SJSA1 (cell line): ENCODE results near the gene GPR52. TPM values are rescaled to one million over a fixed set of nuclear protein-coding genes. Genes with fewer than 3 reads are reported as not detected.

Experiments
- DNase-seq, 2 experiments: peaks; one replicate each; pipeline ENCODE4 v3.0.0-alpha.2; 2015 to 2020; ENCODE audit warnings: low spot score in 2 of 2, low read depth in 1 of 2
- H3K27ac ChIP-seq: fragments of 250-450 bp; sonication (Bioruptor Pico); 2 replicates; pipeline ENCODE4 v1.5.1; 2020; ENCODE audit warnings: mild to moderate bottlenecking, moderate library complexity
- H3K27me3 ChIP-seq: fragments of 250-450 bp; sonication (Bioruptor Pico); replicated peaks from 2 replicates; pipeline ENCODE4 v1.5.1; 2020; ENCODE audit warnings: mild to moderate bottlenecking, moderate library complexity
- H3K36me3 ChIP-seq: fragments of 250-450 bp; sonication (Bioruptor Pico); 2 replicates; pipeline ENCODE4 v1.5.1; 2020; ENCODE audit warnings: mild to moderate bottlenecking
- H3K4me1 ChIP-seq: fragments of 250-450 bp; sonication (Bioruptor Pico); replicated peaks from 2 replicates; pipeline ENCODE4 v1.6.1; 2021; ENCODE audit warnings: mild to moderate bottlenecking
- H3K4me3 ChIP-seq: fragments of 250-450 bp; sonication (Bioruptor Pico); 2 replicates; pipeline ENCODE4 v1.5.1; 2020; ENCODE audit warnings: mild to moderate bottlenecking
- H3K9me3 ChIP-seq: fragments of 250-450 bp; sonication (Bioruptor Pico); replicated peaks from 2 replicates; pipeline ENCODE4 v1.5.1; 2020; ENCODE audit warnings: mild to moderate bottlenecking
- total RNA-seq: library from RNA; depleted of rRNA; stranded (reverse); fragments of >200 nt; shearing (Covaris generic); gene quantifications from 2 replicates; pipeline ENCODE4 v1.2.3, GENCODE V29; 2014

Gene GPR52
- total RNA-seq, 1 experiment from 2014 or later: 0.24 TPM

- Histone ChIP-seq H3K9me3 (0 out of 2 replicates have a peak, but pooled peaks cover 2% of the 10 kb centered on the region), H3K4me3 (no peak overlapping the region), H3K27me3 (no peaks in the 10 kb centered on the region), H3K27ac (no peak overlapping the region), H3K4me1 (no peaks in the 10 kb centered on the region), H3K36me3 (no peaks in the 10 kb centered on the region)
- no peak for DNase-seq
Measured at GRCh38 chr1:174497478-174497877, 49.7 kb downstream of the GPR52 start.
